Stimulated activated CD4-positive, alpha-beta T cell treated with anti-CD3 and anti-CD28 coated beads, TNF-alpha, amount 100 ng/mL, for 1 hour (primary cell): ENCODE measurements around the gene HKDC1.

ENCODE experiments used
- DNase-seq, 3 donors: peaks; one replicate each; pipeline ENCODE4 v3.0.0-alpha.2; 2020; ENCODE audit warnings: low read depth in 3 of 3, low spot score in 1 of 3

Gene HKDC1

GRCh38 chr10:69216577-69217118, 3.5 kb upstream of the HKDC1 start:
- no peak for DNase-seq

GRCh38 chr10:69217119-69217754, 2.9 kb upstream of the HKDC1 start:
- DNase-seq = no peak

- no peak for DNase-seq
These were observed 1.3 kb upstream of the HKDC1 start for GRCh38 chr10:69218831-69219230.

GRCh38 chr10:69220507-69220906, 375 bp downstream of the HKDC1 start:
- no peak for DNase-seq

- peak; percentile 18 to 46 (median 44) for DNase-seq
These were observed 2.3 kb downstream of the HKDC1 start for GRCh38 chr10:69222157-69223027.

GRCh38 chr10:69223028-69223342, 2.9 kb downstream of the HKDC1 start:
- no peak for DNase-seq

GRCh38 chr10:69224862-69225657, 4.9 kb downstream of the HKDC1 start:
- DNase-seq = no peak

GRCh38 chr10:69225681-69226080, 5.5 kb downstream of the HKDC1 start:
- no peak for DNase-seq

- no peak for DNase-seq
These were observed 6.9 kb downstream of the HKDC1 start for GRCh38 chr10:69226919-69227450.

GRCh38 chr10:69228151-69228550, 8.0 kb downstream of the HKDC1 start:
- no peak for DNase-seq

- DNase-seq = no peak
These were observed 9.4 kb downstream of the HKDC1 start for GRCh38 chr10:69229616-69229916.

GRCh38 chr10:69230128-69230527, 10.0 kb downstream of the HKDC1 start:
- DNase-seq = no peak

- DNase-seq = no peak
These were observed 12.1 kb downstream of the HKDC1 start for GRCh38 chr10:69232252-69232651.

GRCh38 chr10:69232736-69233480, 12.8 kb downstream of the HKDC1 start:
- DNase-seq = no peak

- DNase-seq = no peak
These were observed 14.3 kb downstream of the HKDC1 start for GRCh38 chr10:69234447-69234846.

GRCh38 chr10:69237528-69238159, 17.5 kb downstream of the HKDC1 start:
- DNase-seq = peak; percentile 70 to 91 (median 75)

- DNase-seq = no peak
These were observed 19.0 kb downstream of the HKDC1 start for GRCh38 chr10:69239136-69239535.

- no peak for DNase-seq
These were observed 19.8 kb downstream of the HKDC1 start for GRCh38 chr10:69239816-69240434.

GRCh38 chr10:69240455-69240854, 20.3 kb downstream of the HKDC1 start:
- no peak for DNase-seq

- no peak for DNase-seq
These were observed 21.4 kb downstream of the HKDC1 start for GRCh38 chr10:69241575-69241974.
